HuH-7.5 (cell line): ENCODE measurements around the gene TOMM22.

Experiments
- DNase-seq: peaks from one replicate; pipeline ENCODE4 v3.0.0; 2011; ENCODE audit warnings: low spot score

TOMM22 gene

GRCh38 chr22:38696606-38697424, 15.1 kb downstream of the TOMM22 start:
- DNase-seq: peak; percentile 27

- no peak for DNase-seq
These were observed 15.8 kb downstream of the TOMM22 start for GRCh38 chr22:38697425-38698089.

- no peak for DNase-seq
These were observed 16.8 kb downstream of the TOMM22 start for GRCh38 chr22:38698407-38699094.

- DNase-seq: no peak
These were observed 17.4 kb downstream of the TOMM22 start for GRCh38 chr22:38699143-38699542.

DNA sequence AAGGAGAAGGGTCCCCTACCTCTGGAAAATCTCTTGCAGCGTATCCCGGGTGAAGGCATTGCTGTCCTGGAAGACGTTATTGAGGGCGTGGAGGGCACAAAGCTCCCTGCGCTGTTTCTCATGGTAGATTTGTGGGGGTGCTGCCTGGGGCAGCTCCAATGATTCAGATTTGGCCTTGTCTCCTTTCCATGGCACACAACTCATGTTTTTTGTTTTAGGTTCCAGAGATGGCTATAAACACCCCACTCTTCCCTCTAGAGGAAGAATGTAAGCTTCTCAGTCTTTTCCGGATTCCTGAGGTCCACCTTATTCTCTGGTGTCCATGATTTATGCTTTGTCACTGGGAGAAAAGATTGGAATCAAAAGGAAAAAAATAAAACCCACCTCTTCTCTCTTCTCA, 18.0 kb downstream of the TOMM22 start:
- no peak for DNase-seq

- DNase-seq: no peak
These were observed 18.6 kb downstream of the TOMM22 start for GRCh38 chr22:38700270-38700788.

GRCh38 chr22:38700789-38701628, 19.3 kb downstream of the TOMM22 start, which contains the start of gene JOSD1:
Gene JOSD1, minus strand, starts transcription at chr22:38700943. Its CDS starts 956 bp downstream, at chr22:38699987.
- DNase-seq: peak; percentile 79

DNA sequence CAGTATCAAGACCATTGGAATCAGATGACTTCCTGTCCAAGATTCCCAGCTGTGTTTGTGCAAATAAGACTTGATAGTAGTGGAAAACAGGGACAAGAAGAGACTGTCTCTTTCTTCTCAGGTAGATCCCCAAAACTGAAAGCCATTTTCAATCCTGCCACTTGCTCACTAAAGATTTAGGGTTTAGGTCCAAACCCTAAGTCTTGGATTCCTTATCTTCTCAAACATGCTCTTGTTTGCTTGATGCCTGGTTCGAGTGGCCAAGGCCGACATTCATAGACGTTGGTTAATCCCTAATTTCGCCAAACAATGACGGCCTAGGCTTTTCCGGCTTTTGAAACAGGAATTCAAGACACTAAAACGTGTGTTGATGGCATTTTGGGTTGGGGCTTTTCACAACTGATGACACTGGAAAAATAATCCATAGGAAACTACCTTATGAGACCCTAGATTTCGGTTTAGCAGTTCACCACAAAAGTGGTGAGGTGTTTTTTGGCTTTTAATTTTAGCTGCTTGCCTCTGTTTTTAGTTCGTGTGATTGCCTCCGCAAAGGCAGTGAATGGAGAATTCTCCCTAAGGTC, 23.0 kb downstream of the TOMM22 start:
- no peak for DNase-seq

DNA sequence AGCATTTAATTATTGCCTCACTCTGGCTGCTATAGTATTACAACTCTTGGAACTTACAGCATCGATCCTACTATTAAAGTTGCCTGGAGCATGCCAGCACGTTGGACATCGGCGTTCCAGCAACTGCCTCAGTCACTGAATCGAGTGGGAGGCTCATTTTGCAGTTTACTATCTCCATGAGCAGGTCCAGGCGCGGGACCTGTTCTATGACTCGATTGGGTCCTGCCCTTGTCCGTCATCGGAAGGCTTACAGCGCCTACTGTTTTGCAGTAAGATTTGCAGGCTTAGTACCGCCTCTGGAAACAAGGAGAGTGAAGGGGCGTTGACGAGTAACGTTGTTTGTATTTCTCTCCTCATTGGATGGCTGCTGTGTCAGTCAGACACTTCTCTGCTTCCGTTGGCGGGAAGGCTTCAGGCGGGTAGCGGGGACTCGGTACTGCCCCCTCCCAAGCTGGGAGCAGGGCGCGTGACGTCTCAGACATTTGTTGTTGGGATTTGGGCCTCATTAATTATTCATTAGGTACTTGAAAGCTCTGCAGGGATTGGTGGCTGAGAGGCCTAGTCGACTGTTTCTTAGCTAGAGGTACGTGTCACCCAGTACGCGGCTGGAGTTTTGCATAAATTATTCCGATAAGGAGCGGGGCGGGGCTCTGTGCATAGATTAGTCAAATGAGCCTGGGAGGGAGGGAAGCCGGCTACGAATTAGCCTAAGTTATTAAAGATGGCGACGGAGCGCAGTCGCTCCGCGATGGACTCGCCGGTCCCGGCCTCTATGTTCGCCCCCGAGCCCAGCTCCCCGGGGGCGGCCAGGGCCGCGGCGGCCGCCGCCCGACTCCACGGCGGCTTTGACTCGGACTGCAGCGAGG, 23.7 kb downstream of the TOMM22 start, which contains the start of gene GTPBP1:
TSS of gene GTPBP1 (plus strand) at position 710 of the 866 bp plus-strand sequence. CDS start at position 722, 12 bp downstream.
- DNase-seq: peak; percentile 96

DNA sequence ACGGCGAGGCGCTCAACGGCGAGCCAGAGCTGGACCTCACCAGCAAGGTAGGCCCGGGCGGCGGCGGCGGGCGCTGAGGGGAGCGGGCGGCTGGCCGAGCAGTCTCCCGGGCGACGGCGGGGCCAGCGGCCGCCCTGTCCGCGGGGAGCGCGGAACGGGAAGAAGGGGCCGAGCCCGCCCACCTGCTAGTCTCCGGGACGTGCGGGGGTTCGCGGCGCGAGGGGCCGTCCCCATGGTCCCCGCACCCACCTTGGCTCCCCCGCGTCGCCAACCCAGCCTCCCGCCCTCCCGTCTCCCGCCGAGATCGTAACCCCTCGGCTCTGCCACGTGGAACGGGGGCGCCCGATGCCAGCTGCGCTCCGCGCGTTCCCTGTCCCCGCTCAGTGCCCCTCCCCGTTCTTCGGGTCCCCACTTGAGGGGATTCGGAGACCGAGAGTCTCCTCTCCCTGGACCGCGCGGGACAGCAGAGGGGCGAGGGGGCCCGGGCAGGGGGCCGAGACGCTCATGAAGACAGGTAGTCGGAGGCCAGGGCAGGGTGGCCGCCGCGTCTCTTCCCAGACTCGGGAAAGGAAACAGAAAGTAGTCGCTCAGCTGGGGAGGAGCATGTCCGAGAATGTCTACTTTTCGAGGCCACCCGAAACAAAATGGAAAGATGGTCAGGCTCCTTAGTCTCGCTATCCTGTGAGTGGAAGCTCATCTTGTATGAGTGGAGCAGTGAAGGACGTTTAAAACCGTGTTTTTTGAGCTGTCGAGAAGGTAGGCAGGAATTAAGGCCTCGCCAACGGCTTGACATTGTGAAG, 24.5 kb downstream of the TOMM22 start:
- DNase-seq: no peak

GRCh38 chr22:38706901-38707195, 25.1 kb downstream of the TOMM22 start:
- no peak for DNase-seq

DNA sequence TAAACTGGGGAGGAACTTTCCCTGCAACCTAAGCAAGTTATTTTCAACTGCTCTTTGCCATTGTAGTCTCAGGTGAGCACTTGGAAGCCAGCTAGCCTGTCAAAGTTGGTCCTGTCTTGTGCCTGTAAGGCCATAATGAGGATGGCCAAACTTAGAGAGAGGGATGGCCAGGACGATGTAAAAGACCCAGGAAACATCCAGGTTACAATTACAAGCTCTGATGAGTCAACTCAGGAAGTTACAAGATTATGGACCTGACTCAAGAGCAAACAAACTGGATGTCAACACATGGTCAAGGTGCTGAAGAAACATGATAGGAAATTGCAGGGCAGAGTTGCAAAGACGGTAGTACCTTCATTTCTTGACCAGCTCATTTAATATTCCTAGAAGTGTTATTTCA, 25.6 kb downstream of the TOMM22 start:
- no peak for DNase-seq

DNA sequence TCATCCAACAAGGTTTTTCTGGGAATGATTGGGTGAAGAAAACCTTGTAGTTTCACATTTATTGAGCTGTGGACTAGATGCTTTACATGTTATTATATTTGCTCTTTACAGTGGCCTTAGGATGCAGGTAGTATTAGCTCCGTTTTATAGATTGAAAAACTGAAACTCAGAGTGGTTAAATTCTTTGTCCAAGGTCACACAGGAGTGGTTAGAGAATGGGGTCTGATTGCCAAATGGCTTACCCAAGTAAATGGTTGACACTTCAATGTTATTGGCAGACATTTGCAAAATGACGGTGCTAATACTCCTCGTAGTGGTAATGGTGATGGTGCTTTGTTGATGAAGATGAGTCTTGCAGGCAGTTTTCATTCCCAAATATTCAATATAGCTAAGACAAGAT, 26.2 kb downstream of the TOMM22 start:
- DNase-seq: no peak

- DNase-seq: no peak
These were observed 27.5 kb downstream of the TOMM22 start for GRCh38 chr22:38709306-38709705.

GRCh38 chr22:38710351-38710750, 28.6 kb downstream of the TOMM22 start:
- DNase-seq: no peak

GRCh38 chr22:38710866-38711265, 29.1 kb downstream of the TOMM22 start:
- no peak for DNase-seq

DNA sequence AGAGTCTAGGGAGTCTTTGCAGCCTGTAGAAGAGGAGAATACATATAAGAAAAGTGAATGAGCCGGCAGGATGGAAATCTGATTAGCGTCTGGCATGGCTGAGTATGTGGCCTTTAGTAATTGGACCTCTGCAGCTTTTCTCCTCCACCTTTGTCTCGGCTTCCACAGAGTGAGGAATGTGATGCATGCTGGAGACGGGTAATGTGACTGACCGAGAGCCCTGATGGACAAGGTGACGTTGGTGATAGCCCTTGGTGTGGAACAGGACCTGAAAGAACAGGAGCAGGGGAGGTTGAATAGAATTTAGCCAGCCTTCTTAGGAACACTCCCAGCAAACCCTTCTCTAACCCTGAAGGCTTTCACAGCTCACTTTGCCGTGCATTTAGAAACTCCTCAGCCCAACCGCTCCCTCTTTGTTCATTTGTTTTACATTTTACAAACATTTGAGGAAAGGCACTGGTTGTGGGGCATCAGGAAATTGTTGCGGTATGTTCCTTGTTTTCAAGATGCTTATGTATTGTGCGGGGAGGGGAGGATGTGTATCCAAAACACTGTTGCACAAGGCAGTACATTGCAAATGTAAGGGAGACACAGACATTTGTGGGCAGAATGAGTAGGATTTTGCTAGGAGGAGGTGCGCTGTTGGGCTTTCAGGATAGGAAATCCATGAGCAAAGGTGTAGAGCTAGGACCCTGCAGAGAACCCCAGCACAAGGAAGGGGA, 30.9 kb downstream of the TOMM22 start:
- DNase-seq: no peak

GRCh38 chr22:38713921-38714320, 32.2 kb downstream of the TOMM22 start:
- DNase-seq: no peak
